Measurements from ENCODE around the gene COQ3. TPM values are rescaled to one million over a fixed set of nuclear protein-coding genes. Genes with fewer than 3 reads are reported as not detected.

COQ3 gene
- total RNA-seq, 1 experiment from 2014 or later: 13.9 TPM

- POLR2A ChIA-PET: no interaction called here
- H3K4me3 Mint-ChIP-seq: no peak overlapping the region
- H3K4me1 Mint-ChIP-seq: no peaks in the 10 kb centered on the region
- DNase-seq (ENCODE audit: low spot score) (no peak), ATAC-seq (no peak)
- no peaks in the 10 kb centered on the region for H3K27me3 Mint-ChIP-seq (ENCODE audit: low read depth)
- no peaks in the 10 kb centered on the region for H3K9me3 Mint-ChIP-seq
- H3K27ac Mint-ChIP-seq: no peak overlapping the region
- no peaks in the 10 kb centered on the region for H3K36me3 Mint-ChIP-seq
- CTCF ChIA-PET: no interaction called here
- TF ChIP-seq SP1 (CRISPR knock-in tag; conservative IDR thresholded peaks at IDR 0.05) (no peak), ZNF281 (CRISPR knock-in tag; IDR thresholded peaks at IDR 0.05) (no peak), USF2 (CRISPR knock-in tag; IDR thresholded peaks at IDR 0.05) (no peak), ZNF416 (CRISPR knock-in tag; IDR thresholded peaks at IDR 0.05) (no peak), SMAD4 (CRISPR knock-in tag; IDR thresholded peaks at IDR 0.05) (no peak), GTF2I (CRISPR knock-in tag; conservative IDR thresholded peaks at IDR 0.05) (no peak), ZNF317 (CRISPR knock-in tag; IDR thresholded peaks at IDR 0.05; ENCODE audit: borderline replicate concordance, low read depth) (no peak), PRRX2 (CRISPR knock-in tag; IDR thresholded peaks at IDR 0.05) (no peak), ATF2 (CRISPR knock-in tag; IDR thresholded peaks at IDR 0.05; ENCODE audit: borderline replicate concordance, low read depth) (no peak), JAZF1 (CRISPR knock-in tag; IDR thresholded peaks at IDR 0.05) (no peak), AR (CRISPR knock-in tag; IDR thresholded peaks at IDR 0.05) (no peak), ZNF121 (CRISPR knock-in tag; IDR thresholded peaks at IDR 0.05) (no peak), E2F1 (CRISPR knock-in tag; IDR thresholded peaks at IDR 0.05) (no peak), NFE2L1 (CRISPR knock-in tag; IDR thresholded peaks at IDR 0.05) (no peak), IRF2 (CRISPR knock-in tag; IDR thresholded peaks at IDR 0.05; ENCODE audit: borderline replicate concordance, low read depth) (no peak)
These were observed 15.4 kb downstream of the COQ3 start for GRCh38 chr6:99378636-99379035.

GRCh38 chr6:99369533-99369932, 24.5 kb downstream of the COQ3 start:
- H3K27me3 Mint-ChIP-seq (ENCODE audit: low read depth): no peaks in the 10 kb centered on the region
- ChIA-PET POLR2A (interaction anchor here (1.3 to 2.5 kb wide), 2 partner anchors 23 to 55 kb away, joined by 4 to 7 read pairs; partner anchors contain the start of genes COQ3 and PNISR), CTCF (interaction anchor here (0.8 to 2.4 kb wide), 8 partner anchors 11 to 51 kb away, joined by 3 to 17 read pairs (median 5); partner anchors contain the start of gene COQ3)
- ATAC-seq (peak; percentile 98), DNase-seq (ENCODE audit: low spot score) (peak; percentile 16)
- TF ChIP-seq E2F4 (CRISPR knock-in tag; IDR thresholded peaks at IDR 0.05; ENCODE audit: borderline replicate concordance, low read depth) (no peak), CDX4 (CRISPR knock-in tag; IDR thresholded peaks at IDR 0.05; ENCODE audit: borderline replicate concordance) (no peak), CBFB (CRISPR knock-in tag; IDR thresholded peaks at IDR 0.05; ENCODE audit: low read depth) (no peak), PRRX2 (CRISPR knock-in tag; IDR thresholded peaks at IDR 0.05) (no peak), TCF7 (CRISPR knock-in tag; IDR thresholded peaks at IDR 0.05; ENCODE audit: low read depth) (no peak), CTCF (IDR thresholded peaks at IDR 0.05) (no peak), USF1 (CRISPR knock-in tag; IDR thresholded peaks at IDR 0.05) (no peak)
- no peaks in the 10 kb centered on the region for H3K9me3 Mint-ChIP-seq
- peaks cover 9% of the 10 kb centered on the region for H3K4me1 Mint-ChIP-seq
- H3K4me3 Mint-ChIP-seq: no peak overlapping the region
- H3K27ac Mint-ChIP-seq: no peak overlapping the region; the same call in 1 of the 2 replicates
- H3K36me3 Mint-ChIP-seq: no peaks in the 10 kb centered on the region

Data from WTC11 (cell line).